Lower leg skin (tissue), 3 donors: ENCODE data around the gene UQCRFS1.

Source experiments
- POLR2A ChIP-seq, 2 donors: fragments of 450-650 bp; IDR thresholded peaks; one replicate each; pipeline ENCODE4 v1.6.1; 2016 to 2017; ENCODE audit warnings: antibody characterized with exemption in 2 of 2, mild to moderate bottlenecking in 1 of 2, moderate library complexity in 1 of 2
- TF ChIP-seq, protein P1 (sequence below), 3 donors: fragments of 450-650 bp; IDR thresholded peaks; one replicate each; pipeline ENCODE4 v1.5.1; 2016; ENCODE audit warnings: antibody characterized with exemption in 3 of 3, mild to moderate bottlenecking in 3 of 3, moderate library complexity in 2 of 3

GRCh38 chr19:29216021-29216420 lies 3.1 kb upstream of the UQCRFS1 start:
- TF ChIP-seq, protein P1, sequence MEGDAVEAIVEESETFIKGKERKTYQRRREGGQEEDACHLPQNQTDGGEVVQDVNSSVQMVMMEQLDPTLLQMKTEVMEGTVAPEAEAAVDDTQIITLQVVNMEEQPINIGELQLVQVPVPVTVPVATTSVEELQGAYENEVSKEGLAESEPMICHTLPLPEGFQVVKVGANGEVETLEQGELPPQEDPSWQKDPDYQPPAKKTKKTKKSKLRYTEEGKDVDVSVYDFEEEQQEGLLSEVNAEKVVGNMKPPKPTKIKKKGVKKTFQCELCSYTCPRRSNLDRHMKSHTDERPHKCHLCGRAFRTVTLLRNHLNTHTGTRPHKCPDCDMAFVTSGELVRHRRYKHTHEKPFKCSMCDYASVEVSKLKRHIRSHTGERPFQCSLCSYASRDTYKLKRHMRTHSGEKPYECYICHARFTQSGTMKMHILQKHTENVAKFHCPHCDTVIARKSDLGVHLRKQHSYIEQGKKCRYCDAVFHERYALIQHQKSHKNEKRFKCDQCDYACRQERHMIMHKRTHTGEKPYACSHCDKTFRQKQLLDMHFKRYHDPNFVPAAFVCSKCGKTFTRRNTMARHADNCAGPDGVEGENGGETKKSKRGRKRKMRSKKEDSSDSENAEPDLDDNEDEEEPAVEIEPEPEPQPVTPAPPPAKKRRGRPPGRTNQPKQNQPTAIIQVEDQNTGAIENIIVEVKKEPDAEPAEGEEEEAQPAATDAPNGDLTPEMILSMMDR (IDR thresholded peaks at IDR 0.05), result no peak
- no peak for TF ChIP-seq POLR2A (IDR thresholded peaks at IDR 0.05)
